T-helper 2 cell treated with Interferon-gamma antibody and Interleukin-4, amounts not matched to agents 100 ng/mL and 5 ng/mL, for 36 hours (primary cell): ENCODE results near the gene FAM118B. TPM values are rescaled to one million over a fixed set of nuclear protein-coding genes. Genes with fewer than 3 reads are reported as not detected.
"Not testable (repeated sequence)": the region's sequence is repeated elsewhere in the genome, so short reads cannot be mapped to it uniquely, and the experiment has no call there.

Source experiments
- intact Hi-C: fragments of 100-400 bp; cut with micrococcal nuclease; formaldehyde crosslinking; loops from one replicate; pipeline ENCODE4 v1.15.1; 2023
- total RNA-seq: library from RNA; stranded (reverse); gene quantifications from 2 replicates; pipeline ENCODE4 v1.2.3, GENCODE V29; 2022

Gene FAM118B
- total RNA-seq, 1 donor from 2014 or later: 11.8 TPM

DNA sequence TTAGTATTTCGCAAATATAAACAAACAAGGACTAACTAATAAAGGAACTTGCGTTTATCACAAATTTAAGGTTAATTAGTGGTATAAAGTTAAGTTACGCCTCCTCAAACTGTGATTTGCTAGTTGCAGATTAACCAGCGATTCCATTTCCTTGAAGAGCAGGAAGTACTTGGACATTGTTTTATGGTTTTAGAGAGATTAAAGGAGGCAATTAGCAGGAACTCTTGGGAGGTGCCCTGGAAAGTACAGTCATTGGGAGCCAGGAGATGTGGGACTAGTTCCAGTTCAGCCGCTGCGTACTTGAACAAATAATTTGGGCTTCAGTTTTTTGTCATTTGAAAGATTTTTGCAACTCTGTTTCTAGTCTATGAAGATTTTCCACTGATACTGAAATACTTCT, 3.3 kb downstream of the FAM118B start:
- intact Hi-C loops: loop anchor here (5.0 kb wide), 2 partner anchors 588 to 1263 kb away; partner anchors contain the start of genes CCDC15 and CHEK1

DNA sequence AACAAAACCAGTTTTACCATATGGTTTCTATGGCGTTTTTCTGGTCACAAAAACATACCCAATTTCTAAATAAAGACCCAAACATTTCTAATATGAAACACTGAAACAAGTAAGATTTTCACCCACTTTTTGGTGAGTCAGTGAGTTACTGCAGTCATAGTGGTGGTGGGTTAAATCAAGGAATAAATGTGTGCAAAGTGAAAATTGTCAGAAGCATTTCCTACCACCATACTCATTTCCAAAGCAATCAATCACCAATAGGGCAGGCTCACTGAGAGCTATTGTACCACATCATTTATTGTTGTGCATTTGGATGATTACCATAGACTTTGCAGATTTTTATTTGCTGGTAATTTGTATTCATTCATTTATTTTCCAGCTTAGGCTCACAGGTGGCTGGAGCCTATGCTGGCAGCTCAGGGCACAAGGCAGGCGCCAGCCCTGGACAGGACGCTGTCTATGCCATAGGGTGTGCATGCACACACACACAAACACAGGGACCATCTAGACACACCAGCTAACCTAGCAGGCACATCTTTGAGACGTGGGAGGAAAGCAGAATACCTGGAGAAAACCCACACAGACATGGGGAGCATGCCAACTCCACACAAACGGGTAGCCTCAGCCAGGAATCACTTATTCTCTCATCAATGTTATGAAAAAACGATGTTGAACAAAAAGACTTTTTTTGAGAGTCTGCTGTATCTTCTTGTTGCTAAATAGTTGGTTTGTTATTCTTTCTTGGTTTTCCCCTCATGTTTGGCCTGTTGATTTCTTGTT, 5.1 kb downstream of the FAM118B start:
- intact Hi-C loops: no loop called here

DNA sequence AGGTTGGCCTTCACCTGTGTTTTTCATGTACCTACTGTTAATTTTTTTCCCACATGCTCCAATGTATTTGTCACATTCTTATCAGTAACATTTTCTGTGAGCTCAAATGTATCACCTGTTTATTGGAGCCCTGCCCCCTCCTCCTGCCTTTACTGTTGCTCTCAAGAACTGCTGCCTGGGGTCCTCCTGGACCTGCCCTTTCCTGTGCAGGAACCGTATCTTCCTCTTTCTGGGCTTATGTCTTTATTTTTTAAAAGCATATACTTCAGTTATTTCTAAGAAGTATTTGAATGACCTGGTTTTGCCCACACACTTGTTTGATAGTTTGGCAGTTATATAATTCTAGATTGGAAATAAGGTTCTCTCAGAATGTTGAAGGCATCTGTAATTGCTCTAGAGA, 5.9 kb downstream of the FAM118B start:
- intact Hi-C loops: no loop called here

DNA sequence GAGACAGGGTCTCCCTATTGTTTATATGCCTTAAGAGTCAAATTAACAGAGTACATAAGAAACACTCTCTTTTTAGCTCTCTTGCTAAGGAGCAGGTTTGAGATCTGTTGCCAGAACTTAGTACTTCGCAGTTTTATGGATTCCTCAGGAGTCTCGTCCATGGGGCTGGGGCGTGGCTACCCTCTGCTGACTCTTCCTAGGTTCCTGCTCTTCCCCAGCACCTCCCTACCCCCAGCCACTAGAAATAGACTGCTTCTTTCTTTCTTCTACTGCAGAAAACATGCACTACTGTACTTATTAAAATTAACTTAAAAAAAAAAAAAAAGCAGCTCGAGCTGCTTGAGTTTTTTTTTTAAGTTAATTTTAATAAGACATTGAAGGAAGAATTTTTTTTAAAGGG, 8.0 kb downstream of the FAM118B start:
- intact Hi-C loops: no loop called here

DNA sequence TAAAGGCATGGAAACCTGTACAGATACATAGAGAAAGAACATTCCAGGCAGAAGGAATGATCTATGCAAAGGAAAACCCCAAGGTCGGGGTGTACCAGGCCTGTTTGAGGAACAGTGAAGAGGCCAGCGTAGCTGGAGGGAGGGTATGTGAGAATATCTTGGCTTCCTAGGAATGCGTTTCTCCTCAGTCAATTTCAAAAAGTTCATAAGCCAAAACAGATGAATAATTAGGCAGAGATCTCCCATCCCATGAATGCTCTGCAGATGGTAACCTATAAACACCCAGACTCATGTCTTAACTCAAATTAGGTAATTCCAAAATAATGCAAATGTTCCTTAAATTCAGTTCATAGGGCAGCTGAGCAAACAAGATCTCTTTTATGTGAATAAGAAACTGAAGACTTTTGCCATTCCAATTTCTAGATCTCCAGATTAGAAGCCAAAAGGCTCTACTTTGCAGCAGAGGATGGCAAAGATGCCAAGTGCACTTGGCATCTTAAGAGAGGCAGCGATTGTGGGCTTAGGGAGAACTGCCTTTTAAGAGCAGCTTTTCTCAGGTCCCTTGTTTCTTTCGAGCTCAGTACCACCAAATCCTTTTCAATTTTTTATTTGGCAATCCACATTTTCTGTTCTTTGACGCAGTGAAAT, 13.2 kb downstream of the FAM118B start:
- intact Hi-C loops: no loop called here

DNA sequence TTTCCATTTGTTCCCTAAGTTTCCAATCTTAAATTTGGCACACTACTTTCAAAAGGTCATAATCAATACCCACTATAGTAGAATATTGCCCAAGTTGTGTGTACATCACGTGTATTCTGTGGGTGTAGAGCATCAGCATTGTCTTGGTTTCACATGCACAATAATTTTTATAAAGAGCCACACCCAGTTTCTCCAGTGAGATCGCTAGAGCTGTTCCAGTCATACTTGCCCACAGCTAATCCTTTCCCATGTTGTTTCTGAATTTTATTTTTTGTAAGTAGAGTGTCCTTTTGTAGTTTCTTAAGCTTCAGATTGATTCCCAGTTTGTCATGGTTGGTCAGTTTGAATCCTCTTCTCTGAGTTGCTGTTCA, 13.7 kb downstream of the FAM118B start:
- intact Hi-C loops: no loop called here

DNA sequence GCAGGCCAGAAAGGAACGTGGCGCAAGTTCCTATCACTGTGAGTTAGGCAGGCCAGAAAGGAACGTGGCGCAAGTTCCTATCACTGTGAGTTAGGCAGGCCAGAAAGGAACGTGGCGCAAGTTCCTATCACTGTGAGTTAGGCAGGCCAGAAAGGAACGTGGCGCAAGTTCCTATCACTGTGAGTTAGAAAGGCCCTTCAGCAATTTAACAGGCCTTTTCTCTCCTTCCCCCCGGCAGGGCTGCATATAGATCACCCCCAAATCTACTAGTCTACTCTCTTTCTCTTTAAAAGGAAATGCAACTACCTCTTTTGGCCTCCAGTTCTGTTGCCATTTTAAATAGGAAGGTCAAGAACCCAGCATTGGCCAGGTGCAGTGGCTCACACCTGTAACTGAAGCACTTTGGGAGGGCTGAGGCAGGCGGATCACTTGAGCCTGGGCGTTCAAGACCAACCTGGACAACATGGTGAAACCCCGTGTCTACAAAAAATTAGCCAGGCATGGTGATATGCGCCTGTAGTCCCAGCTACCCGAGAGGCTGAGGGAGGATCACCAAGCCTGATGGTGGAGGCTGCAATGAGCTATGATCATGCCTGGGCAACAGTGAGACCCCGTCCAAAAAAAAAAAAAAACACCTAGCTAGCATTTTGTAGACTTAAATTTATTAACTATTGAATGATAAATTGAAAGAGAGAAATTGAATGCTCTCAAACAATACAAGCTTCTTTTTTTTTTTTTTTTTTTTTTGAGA, 14.9 kb downstream of the FAM118B start:
- intact Hi-C loops: no loop called here

DNA sequence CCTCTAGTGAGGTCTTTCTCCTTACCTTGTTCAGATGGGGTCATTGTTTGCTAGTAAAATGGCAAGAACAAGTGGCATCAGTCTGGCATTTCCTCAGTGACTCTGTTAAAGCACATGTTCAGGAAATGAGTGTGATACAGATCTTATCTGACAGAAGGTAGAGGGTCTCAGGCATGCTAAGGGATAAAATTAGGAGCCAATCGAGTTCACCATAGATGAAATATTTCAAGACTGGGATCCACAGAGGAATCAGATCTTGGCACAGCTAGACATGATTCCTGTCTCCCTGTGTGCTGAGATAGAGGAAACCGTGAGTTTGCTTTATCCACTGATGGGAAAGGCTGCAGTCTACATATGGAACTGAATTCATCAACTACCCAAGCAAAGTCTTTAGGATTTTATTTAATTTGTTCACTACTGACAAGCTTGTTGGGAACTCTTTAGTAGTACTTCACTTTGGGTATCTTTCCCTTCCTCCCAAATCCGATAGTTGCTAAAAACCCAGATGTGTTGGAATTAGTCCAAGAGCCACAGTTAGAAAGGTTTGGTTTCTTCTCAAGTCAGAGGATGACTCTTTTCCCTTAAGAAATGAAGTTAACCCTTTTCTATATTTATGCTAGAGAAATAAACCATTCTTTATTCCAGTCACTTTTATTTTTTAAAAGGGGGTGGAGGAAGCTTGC, 18.4 kb downstream of the FAM118B start:
- intact Hi-C loops: no loop called here

DNA sequence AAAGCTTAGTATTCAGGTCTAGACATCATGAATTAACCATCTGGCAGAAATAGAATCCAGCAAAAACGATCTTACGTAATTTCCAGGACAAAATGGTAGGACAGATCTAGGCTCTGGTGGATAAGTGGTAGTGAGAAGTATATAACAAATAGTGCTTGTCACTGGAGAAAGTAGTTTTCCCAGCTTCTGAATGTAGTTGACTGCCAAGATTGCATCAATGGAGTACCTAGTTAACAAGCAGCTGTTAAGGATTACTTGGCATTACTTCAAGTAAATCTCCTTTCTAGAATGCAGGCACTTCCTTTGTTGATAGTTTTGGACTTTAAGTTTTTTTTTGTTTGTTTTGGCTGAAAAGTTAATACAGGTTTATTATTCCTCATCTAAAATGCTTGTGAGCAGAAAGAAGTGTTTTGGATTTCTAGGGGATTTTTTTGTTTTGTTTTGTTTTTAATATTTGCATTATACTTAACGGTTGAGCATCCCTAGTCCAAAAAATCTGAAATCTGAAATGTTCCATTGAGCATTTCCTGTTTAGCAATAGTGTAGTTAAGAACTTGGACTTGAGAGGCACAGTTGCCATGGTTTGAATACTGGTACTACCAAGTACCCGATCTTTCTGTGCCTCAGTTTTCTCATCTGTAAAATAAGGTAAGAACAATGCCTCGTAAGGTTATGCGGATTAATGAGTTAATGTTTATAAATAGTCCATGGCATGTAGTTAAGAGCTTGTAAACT, 20.3 kb downstream of the FAM118B start:
- intact Hi-C loops: no loop called here

DNA sequence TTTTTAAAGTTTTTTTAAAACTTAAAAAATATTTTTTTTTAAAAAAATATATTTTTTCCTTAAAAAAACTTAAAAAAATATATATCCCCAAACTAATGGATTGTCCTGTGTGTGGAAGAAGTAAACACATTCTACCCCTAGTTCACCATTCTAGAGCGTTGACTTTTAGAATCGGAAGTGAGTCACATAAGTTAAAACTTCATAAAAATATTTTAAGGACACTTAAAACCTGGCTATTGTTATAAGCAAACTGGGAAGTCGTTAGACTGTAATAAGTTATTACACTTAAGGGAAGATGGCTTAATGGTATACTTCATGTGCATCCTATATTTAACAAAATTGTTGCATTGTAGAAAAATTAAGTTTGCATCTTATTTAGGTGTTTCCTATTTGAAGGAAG, 21.1 kb downstream of the FAM118B start:
- intact Hi-C loops: no loop called here

DNA sequence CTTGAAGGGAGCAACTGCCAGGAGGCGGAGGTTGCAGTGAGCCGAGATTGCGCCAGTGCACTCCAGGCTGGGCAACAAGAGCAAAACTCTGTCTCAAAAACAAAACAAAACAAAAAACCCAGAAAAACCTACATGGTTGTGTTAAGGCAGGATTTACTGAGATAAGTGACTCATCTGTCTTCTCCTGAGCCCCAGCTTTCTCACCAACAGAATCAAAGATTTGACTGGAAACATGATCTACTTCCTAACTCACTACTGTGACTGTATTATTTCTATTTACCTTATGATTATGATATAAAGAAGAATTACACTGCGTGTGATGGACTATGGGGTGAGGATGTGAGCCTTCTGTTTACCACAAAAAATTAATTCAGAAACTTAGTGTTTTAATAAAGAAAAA, 21.8 kb downstream of the FAM118B start:
- intact Hi-C loops: no loop called here

DNA sequence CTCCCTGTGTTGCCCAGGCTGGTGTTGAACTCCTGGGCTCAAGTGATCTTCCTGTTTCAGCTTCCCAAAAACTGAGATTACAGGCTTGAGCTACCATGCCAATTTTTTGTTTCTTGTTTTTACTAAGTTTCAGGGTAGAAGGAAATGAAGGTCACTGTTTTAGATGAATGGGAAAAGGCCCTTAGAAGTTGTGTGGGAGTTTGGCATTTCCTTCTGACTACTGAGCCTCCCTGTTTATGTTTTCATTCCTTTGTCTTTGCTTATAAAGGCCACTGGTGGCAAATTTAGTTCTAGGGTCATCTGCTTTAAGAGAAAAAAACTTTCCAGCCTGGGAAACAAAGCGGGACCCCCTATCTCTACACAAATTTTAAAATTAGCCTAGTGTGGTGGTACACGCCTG, 35.1 kb downstream of the FAM118B start:
- intact Hi-C loops: no loop called here

DNA sequence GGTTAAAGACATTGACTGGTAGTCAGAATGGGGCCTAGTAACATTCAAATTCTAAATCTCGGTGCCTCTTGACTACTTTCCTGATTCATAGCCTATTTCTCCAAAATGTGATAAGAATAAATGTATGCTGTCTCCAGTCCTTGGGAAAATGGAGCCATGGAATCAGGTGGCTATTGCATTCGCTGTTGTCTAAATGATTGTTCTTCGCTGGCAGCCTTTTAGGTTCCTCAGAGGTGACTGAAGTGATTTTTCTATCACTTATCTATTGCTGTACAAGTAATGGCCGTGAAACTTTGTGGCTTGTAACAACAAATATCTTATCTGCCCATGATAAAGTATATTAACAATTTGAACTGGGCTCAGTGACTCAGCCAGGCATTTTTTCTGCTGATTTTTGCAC, 41.7 kb downstream of the FAM118B start:
- intact Hi-C loops: no loop called here

DNA sequence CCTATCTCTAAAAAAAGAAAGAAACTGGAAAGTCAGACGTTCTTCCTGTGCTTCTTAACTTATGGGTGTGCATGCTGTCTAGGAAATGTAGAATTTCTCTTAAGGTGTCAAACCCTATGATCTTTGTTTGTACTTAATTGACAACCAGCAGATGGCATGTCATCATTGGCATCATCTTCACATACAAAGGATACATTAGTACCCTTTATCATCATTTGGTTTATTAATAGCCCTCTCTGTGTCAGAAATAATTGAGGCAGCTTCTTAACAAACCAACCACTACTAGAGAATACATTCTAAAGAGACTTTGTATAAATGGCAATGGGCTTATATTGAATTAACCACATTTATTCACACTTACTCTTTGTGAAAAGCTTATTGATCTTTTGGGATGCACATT, 43.2 kb downstream of the FAM118B start:
- intact Hi-C loops: no loop called here

DNA sequence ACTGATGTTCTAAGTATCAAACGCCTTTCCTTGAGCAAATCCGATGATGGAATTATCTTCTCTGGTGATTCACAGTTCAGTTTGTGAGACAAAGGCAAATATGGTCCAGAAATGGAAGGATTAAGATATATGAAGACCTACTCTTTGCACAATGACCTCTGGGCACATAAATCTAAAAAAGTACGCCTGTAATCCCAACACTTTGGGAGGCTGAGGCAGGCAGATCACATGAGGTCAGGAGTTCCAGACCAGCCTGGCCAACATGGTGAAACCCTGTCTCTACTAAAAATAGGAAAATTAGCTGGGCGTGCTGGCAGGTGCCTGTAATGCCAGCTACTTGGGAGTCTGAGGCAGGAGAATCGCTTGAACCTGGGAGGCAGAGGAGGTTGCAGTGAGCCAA, 43.9 kb downstream of the FAM118B start:
- intact Hi-C loops: not testable (repeated sequence)

DNA sequence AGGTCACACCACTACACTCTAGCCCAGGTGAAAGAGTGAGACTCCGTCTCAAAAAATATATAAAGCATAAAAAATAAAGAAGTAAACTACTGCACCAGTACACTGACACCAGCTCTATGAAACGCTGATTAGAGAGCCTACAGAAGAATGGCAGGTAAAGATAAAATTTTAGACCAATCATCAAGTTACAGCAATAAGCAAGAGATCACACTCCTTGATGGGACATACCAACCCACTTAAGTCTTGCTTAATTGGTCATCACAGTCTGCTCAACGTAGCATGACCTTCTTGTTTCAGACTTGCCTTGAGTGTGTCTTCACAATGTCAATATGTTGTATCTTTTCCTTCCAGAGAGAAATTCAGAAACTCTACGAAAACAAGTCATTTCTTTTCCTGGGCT, 44.6 kb downstream of the FAM118B start:
- intact Hi-C loops: no loop called here

DNA sequence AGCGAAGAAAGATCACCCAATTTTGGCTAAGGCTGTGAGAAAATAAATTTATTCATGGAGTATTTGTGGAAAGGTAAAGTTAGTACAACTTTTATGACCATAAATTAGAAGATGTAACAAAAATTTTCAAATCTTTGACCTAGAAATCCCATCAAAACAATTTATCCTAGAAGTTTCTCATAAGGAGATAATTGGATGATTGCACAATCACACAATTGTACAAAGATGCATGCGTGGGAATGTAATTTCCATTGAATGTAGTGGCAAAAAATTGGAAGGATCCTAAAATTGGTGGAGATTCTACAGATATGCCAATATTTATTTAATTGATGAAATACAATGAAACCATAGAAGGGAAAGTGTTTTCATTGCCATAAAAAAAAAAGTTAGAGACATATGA, 45.6 kb downstream of the FAM118B start:
- intact Hi-C loops: no loop called here

DNA sequence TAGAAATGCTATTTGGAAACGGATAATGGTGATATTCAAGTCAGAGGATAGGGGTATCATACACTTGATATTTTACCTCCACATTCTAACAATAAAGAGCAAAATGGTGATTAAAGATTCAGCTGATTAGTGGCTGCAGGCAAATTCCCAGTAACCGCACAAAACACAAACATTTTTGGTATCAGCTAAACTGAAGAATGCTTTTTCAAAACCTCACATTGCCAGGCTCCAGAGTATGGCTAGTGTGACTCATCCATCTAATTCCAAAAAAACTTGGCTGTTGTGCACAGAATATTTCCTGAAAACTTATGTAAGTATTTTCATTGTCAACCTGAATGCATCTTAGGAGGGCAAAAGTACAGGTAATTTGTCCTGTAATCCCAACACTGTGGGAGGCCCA, 46.2 kb downstream of the FAM118B start:
- intact Hi-C loops: no loop called here

DNA sequence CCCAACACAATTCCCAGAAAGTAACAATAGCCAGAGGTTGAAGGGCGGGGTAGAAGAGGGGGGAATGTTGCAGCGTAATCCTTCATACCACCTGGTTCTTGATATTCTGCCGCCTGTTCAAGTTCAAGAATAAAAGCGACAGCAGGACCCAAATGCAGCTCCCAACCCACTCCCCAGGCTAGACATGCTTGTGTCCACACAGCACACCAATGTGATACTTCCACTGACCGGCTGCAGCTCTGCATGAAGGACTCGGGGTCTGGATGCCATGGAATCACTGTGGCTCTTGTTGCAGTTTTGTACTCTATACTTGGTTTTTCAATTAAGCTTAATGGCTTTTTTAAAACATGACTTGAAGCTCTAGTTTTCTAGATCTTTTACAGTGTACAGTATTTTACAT, 50.6 kb downstream of the FAM118B start:
- intact Hi-C loops: no loop called here

DNA sequence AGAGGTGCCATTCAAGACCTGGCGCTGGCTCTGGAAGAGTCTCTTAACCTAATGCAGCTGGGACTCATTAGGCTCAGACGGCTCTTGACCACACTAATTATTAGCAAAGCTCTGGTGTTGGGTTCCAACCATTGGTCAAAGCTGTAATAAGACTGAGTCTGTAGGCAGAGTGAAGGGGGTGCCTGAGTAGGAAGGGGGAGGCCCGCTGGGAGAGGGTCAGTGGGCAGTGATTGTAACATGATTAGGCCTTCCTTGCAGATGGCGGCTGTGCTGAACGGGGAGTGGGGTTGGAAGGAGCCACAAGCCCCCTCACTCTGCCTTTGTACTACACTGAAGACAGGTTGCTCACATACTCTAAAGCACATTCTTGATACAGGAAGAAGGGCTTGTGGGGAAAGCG, 51.9 kb downstream of the FAM118B start:
- intact Hi-C loops: no loop called here

DNA sequence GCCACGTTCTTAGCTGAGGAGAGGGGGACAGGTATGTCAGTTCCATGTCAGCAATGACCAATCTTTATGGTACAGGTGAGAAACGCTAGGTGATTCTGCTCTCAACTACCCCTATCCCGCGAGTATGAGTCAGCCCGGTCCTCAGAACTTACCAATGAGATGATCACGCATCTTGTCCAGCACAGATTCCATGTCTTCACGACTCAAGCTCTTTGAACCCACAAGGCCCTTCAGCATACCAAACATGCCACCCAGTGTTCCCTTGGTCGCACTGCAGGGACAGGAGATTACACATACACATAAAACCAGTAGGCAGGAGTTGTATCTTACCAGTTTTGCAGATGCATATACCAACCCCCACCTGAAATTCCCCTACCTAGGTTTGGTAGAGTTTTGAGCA, 54.2 kb downstream of the FAM118B start:
- intact Hi-C loops: loop anchor here (5.0 kb wide), 1 partner anchor 639 kb away; the partner anchor contains the start of gene CHEK1
